PC-3 (cell line): ENCODE data around the gene USP34.

Source experiments
- EZH2 ChIP-seq: fragments of 300-600 bp; sonication (generic); IDR thresholded peaks from one replicate; pipeline ENCODE4 v1.6.1; 2017; ENCODE audit warnings: antibody characterized with exemption, mild to moderate bottlenecking, low read length; ENCODE audit not compliant: unreplicated experiment
- EZH2phosphoT487 ChIP-seq: fragments of 300-600 bp; sonication (generic); IDR thresholded peaks from 2 replicates; pipeline ENCODE4 v1.6.1; 2018; ENCODE audit warnings: mild to moderate bottlenecking, antibody characterized with exemption, low read length, borderline replicate concordance
- TF ChIP-seq, protein P1 (sequence below): fragments of 300-600 bp; sonication (generic); conservative IDR thresholded peaks from 2 replicates; pipeline ENCODE4 v1.5.1; 2017; ENCODE audit warnings: antibody characterized with exemption, low read depth, mild to moderate bottlenecking, low read length

DNA sequence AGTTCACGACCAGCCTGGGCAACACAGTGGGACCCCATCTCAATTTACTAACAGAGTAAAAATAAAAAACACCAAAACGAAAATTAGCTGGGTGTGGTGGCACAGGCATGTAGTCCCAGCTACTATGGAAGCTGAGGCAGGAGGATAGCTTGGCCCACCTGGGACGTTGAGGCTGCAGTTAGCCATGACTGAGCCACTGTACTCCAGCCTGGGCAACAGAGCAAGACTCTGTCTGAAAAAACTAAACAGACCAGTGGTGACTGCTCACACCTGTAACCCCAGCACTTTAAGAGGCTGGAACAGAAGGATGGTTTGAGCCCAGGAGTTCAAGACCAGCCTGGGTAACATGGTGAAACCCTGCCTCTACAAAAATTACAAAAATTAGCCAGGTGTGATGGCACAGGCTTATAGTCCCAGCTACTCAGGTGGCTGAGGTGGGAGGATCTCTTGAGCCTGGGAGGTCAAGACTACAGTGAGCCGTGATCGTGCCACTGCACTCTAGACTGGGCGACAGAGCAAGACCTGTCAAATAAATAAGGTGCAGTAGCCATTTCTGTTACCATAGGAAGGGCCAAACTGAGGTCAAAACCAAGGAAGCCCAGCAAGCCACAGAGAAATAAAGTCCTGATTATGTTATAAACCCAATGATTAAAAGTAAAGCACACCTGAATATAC lies 14.0 kb downstream of the USP34 start:
- TF ChIP-seq, protein P1, sequence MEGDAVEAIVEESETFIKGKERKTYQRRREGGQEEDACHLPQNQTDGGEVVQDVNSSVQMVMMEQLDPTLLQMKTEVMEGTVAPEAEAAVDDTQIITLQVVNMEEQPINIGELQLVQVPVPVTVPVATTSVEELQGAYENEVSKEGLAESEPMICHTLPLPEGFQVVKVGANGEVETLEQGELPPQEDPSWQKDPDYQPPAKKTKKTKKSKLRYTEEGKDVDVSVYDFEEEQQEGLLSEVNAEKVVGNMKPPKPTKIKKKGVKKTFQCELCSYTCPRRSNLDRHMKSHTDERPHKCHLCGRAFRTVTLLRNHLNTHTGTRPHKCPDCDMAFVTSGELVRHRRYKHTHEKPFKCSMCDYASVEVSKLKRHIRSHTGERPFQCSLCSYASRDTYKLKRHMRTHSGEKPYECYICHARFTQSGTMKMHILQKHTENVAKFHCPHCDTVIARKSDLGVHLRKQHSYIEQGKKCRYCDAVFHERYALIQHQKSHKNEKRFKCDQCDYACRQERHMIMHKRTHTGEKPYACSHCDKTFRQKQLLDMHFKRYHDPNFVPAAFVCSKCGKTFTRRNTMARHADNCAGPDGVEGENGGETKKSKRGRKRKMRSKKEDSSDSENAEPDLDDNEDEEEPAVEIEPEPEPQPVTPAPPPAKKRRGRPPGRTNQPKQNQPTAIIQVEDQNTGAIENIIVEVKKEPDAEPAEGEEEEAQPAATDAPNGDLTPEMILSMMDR, result no peak
- TF ChIP-seq EZH2phosphoT487 (no peak), EZH2 (no peak)
